MCF 10A (cell line): ENCODE measurements around the gene CSTA. TPM values are rescaled to one million over a fixed set of nuclear protein-coding genes. Genes with fewer than 3 reads are reported as not detected.

Source experiments
- BruUV-seq: library from RNA; stranded (reverse); fragments of 400-500 nt; replicated peaks from 2 replicates; lab custom pipeline; 2021; lab: Mats Ljungman, UMichigan
- CTCF ChIA-PET: fragments of 300-600 bp; sonication (Branson Sonifier 250); formaldehyde crosslinking; extraction: SDS; loops from one replicate; lab custom pipeline; 2021; ENCODE audit warnings: antibody characterized with exemption, inconsistent platforms; lab: Yijun Ruan, JAX
- POLR2A ChIA-PET: fragments of 300-600, 350-650 bp; sonication (Branson Sonifier 250); formaldehyde crosslinking; extraction: SDS; loops from one replicate; lab custom pipeline; 2020; ENCODE audit warnings: antibody characterized with exemption, inconsistent platforms; lab: Yijun Ruan, JAX
- DNase-seq: peaks from one replicate; pipeline ENCODE4 v3.0.0-alpha.2; 2018; ENCODE audit not compliant: unreplicated experiment
- H3K27ac Mint-ChIP-seq: one replicate; pipeline ENCODE4 v1.8.0; 2022; ENCODE audit warnings: mild to moderate bottlenecking, low read depth, mixed read lengths; ENCODE audit not compliant: unreplicated experiment
- H3K27me3 Mint-ChIP-seq: one replicate; pipeline ENCODE4 v1.8.0; 2022; ENCODE audit warnings: mixed read lengths; ENCODE audit not compliant: insufficient read depth, unreplicated experiment
- H3K36me3 Mint-ChIP-seq: one replicate; pipeline ENCODE4 v1.8.0; 2022; ENCODE audit warnings: mild to moderate bottlenecking, moderate library complexity, mixed read lengths; ENCODE audit not compliant: insufficient read depth, unreplicated experiment
- H3K4me1 Mint-ChIP-seq: one replicate; pipeline ENCODE4 v1.8.0; 2022; ENCODE audit warnings: mixed read lengths; ENCODE audit not compliant: insufficient read depth, unreplicated experiment
- H3K4me3 Mint-ChIP-seq: one replicate; pipeline ENCODE4 v1.8.0; 2022; ENCODE audit warnings: mild to moderate bottlenecking, moderate library complexity, mixed read lengths; ENCODE audit not compliant: unreplicated experiment
- H3K9me3 Mint-ChIP-seq: one replicate; pipeline ENCODE4 v1.8.0; 2022; ENCODE audit warnings: mixed read lengths; ENCODE audit not compliant: unreplicated experiment
- CTCF ChIP-seq: fragments of 200-600 bp; IDR thresholded peaks from one replicate; pipeline ENCODE4 v1.8.0; 2022; ENCODE audit warnings: antibody characterized with exemption, mild to moderate bottlenecking; ENCODE audit not compliant: unreplicated experiment
- intact Hi-C: fragments of 100-400 bp; cut with micrococcal nuclease; formaldehyde crosslinking; loops from 2 replicates; pipeline ENCODE4 v1.14.1; 2022
- total RNA-seq: library from RNA; stranded (reverse); gene quantifications from 2 replicates; pipeline ENCODE4 v1.2.3, GENCODE V29; 2022

CSTA gene
- total RNA-seq, 1 experiment from 2014 or later = 133 TPM

GRCh38 chr3:122307094-122307687 lies 17.9 kb upstream of the CSTA start:
- ChIA-PET POLR2A (interaction anchor here (0.7 to 4.3 kb wide), 17 partner anchors 11 to 156 kb away, joined by 3 to 45 read pairs (median 4); partner anchors contain the start of genes CSTA, FAM162A, MIX23 and WDR5B), CTCF (interaction anchor here (0.6 to 7.3 kb wide), 28 partner anchors 8 to 309 kb away, joined by 3 to 165 read pairs (median 8); partner anchors contain the start of genes CSTA, FAM162A and WDR5B)
- BruUV-seq = no TSS peak
- Mint-ChIP-seq H3K4me3 (no peak overlapping the region), H3K4me1 (no peaks in the 10 kb centered on the region), H3K27me3 (no peaks in the 10 kb centered on the region), H3K36me3 (no peaks in the 10 kb centered on the region), H3K9me3 (no peaks in the 10 kb centered on the region), H3K27ac (no peak overlapping the region)
- TF ChIP-seq CTCF = no peak
- DNase-seq = no peak
- intact Hi-C loops = loop anchor here (2.0 kb wide), 1 partner anchor 78 kb away; the partner anchor contains the start of gene FAM162A

GRCh38 chr3:122307976-122308375 lies 17.1 kb upstream of the CSTA start:
- no TSS peak for BruUV-seq
- DNase-seq = no peak
- peaks cover 4% of the 10 kb centered on the region for H3K4me1 Mint-ChIP-seq
- no peaks in the 10 kb centered on the region for H3K27me3 Mint-ChIP-seq
- H3K36me3 Mint-ChIP-seq = no peaks in the 10 kb centered on the region
- H3K9me3 Mint-ChIP-seq = no peaks in the 10 kb centered on the region
- TF ChIP-seq CTCF = no peak
- intact Hi-C loops = loop anchor here (2.0 kb wide), 1 partner anchor 77 kb away; the partner anchor contains the start of gene FAM162A
- H3K27ac Mint-ChIP-seq = no peak overlapping the region
- POLR2A ChIA-PET = interaction anchor here (0.8 to 4.3 kb wide), 10 partner anchors 15 to 157 kb away, joined by 3 to 45 read pairs (median 20); partner anchors contain the start of genes CSTA, FAM162A, MIX23 and WDR5B
- CTCF ChIA-PET = interaction anchor here (0.6 to 7.3 kb wide), 12 partner anchors 15 to 108 kb away, joined by 3 to 165 read pairs (median 18); partner anchors contain the start of genes CSTA, FAM162A and WDR5B
- H3K4me3 Mint-ChIP-seq = no peak overlapping the region

GRCh38 chr3:122310361-122310760 lies 14.7 kb upstream of the CSTA start:
- no peak for TF ChIP-seq CTCF
- no peaks in the 10 kb centered on the region for H3K27me3 Mint-ChIP-seq
- H3K36me3 Mint-ChIP-seq = no peaks in the 10 kb centered on the region
- POLR2A ChIA-PET = interaction anchor here (1.0 to 7.5 kb wide), 8 partner anchors 9 to 105 kb away, joined by 3 to 89 read pairs (median 9); partner anchors contain the start of genes CSTA, FAM162A, MIX23 and WDR5B
- no peaks in the 10 kb centered on the region for H3K9me3 Mint-ChIP-seq
- intact Hi-C loops = no loop called here
- BruUV-seq = no TSS peak
- peaks cover 14% of the 10 kb centered on the region for H3K4me1 Mint-ChIP-seq
- DNase-seq = peak; percentile 41
- CTCF ChIA-PET = interaction anchor here (1.1 to 1.7 kb wide), 5 partner anchors 9 to 74 kb away, joined by 3 to 10 read pairs (median 3); partner anchors contain the start of gene FAM162A
- H3K27ac Mint-ChIP-seq = no peak overlapping the region
- H3K4me3 Mint-ChIP-seq = no peak overlapping the region

- Mint-ChIP-seq H3K4me1 (peaks cover 14% of the 10 kb centered on the region), H3K27ac (peak overlapping the region; percentile 16), H3K36me3 (no peaks in the 10 kb centered on the region), H3K4me3 (no peak overlapping the region), H3K27me3 (no peaks in the 10 kb centered on the region), H3K9me3 (peaks cover 4% of the 10 kb centered on the region)
- DNase-seq = no peak
- CTCF ChIA-PET = interaction anchor here (0.6 to 2.2 kb wide), 7 partner anchors 10 to 1218 kb away, joined by 3 to 7 read pairs (median 4); partner anchors contain the start of gene MIX23
- TF ChIP-seq CTCF = no peak
- no TSS peak for BruUV-seq
- POLR2A ChIA-PET = interaction anchor here (0.6 to 7.5 kb wide), 13 partner anchors 10 to 564 kb away, joined by 3 to 89 read pairs (median 8); partner anchors contain the start of genes CSTA, FAM162A, KPNA1 and MIX23
- intact Hi-C loops = no loop called here
Measured at GRCh38 chr3:122312826-122313225, 12.2 kb upstream of the CSTA start.
